ENCODE data around the gene IVNS1ABP. TPM values are rescaled to one million over a fixed set of nuclear protein-coding genes. Genes with fewer than 3 reads are reported as not detected.

IVNS1ABP gene
- total and polyA plus RNA-seq, 2 experiments from 2014 or later: 73.5 to 162 TPM

GRCh38 chr1:185309566-185309965 lies 7.5 kb downstream of the IVNS1ABP start (continued):
- TF ChIP-seq ETS1 (IDR thresholded peaks at IDR 0.05): no peak
- TF ChIP-seq CTCF (conservative IDR thresholded peaks at IDR 0.05; ENCODE audit: low read depth in 2 of 2): no peak

GRCh38 chr1:185308126-185308525 lies 8.9 kb downstream of the IVNS1ABP start:
- H3K4me3 Mint-ChIP-seq: no peak overlapping the region
- no peak overlapping the region for H2AFZ ChIP-seq
- peaks cover 14% of the 10 kb centered on the region for H3K4me1 ChIP-seq (ENCODE audit: insufficient read depth)
- no peak overlapping the region for H3K4me3 ChIP-seq
- peaks cover 78% of the 10 kb centered on the region for H3K36me3 Mint-ChIP-seq (ENCODE audit: low read depth)
- H3K4me1 Mint-ChIP-seq: peaks cover 22% of the 10 kb centered on the region; the same call in 2 of the 3 replicates
- no peaks in the 10 kb centered on the region for H3K9me3 Mint-ChIP-seq
- peaks cover 73% of the 10 kb centered on the region for H3K79me2 ChIP-seq (replicated peaks; ENCODE audit: insufficient read depth)
- peaks cover 82% of the 10 kb centered on the region for H3K36me3 ChIP-seq (ENCODE audit: insufficient read depth)
- H3K27me3 Mint-ChIP-seq (ENCODE audit: insufficient read depth, low read depth, poor library complexity): no peaks in the 10 kb centered on the region
- DNase-seq (ENCODE audit: low spot score) (no peak), ATAC-seq (no peak)
- no peak overlapping the region for H3K27ac Mint-ChIP-seq
- H4K20me1 ChIP-seq (replicated peaks; ENCODE audit: insufficient read depth): peaks cover 33% of the 10 kb centered on the region
- no peaks in the 10 kb centered on the region for H3K27me3 ChIP-seq (ENCODE audit: insufficient read depth)
- H3K9me2 ChIP-seq (ENCODE audit: insufficient read depth): no peaks in the 10 kb centered on the region
- H3K4me2 ChIP-seq: no peak overlapping the region
- no peaks in the 10 kb centered on the region for H3F3A ChIP-seq (replicated peaks; ENCODE audit: low read depth)
- H3K27ac ChIP-seq (ENCODE audit: low read depth): no peak overlapping the region
- TF ChIP-seq EZH2phosphoT487 (IDR thresholded peaks at IDR 0.05; ENCODE audit: unreplicated experiment) (no peak), ZNF114 (CRISPR knock-in tag; IDR thresholded peaks at IDR 0.05) (no peak), REST (IDR thresholded peaks at IDR 0.05; ENCODE audit: unreplicated experiment) (no peak), JUNB (IDR thresholded peaks at IDR 0.05; ENCODE audit: unreplicated experiment) (no peak), ETS1 (IDR thresholded peaks at IDR 0.05) (no peak), CTCF (conservative IDR thresholded peaks at IDR 0.05; ENCODE audit: low read depth in 2 of 2) (no peak), NANOG (IDR thresholded peaks at IDR 0.05; ENCODE audit: borderline replicate concordance) (no peak), ZNF331 (CRISPR knock-in tag; IDR thresholded peaks at IDR 0.05; ENCODE audit: low read depth) (no peak), POLR2AphosphoS5 (IDR thresholded peaks at IDR 0.05; ENCODE audit: low read depth) (no peak), CREB1 (CRISPR knock-in tag; IDR thresholded peaks at IDR 0.05; ENCODE audit: low read depth) (no peak), STAT1 (IDR thresholded peaks at IDR 0.05; ENCODE audit: unreplicated experiment) (no peak), EZH2 (IDR thresholded peaks at IDR 0.05; ENCODE audit: low read depth, unreplicated experiment) (no peak)
